ENCODE measurements around the gene PRPF8.
"Not testable (repeated sequence)": the region's sequence is repeated elsewhere in the genome, so short reads cannot be mapped to it uniquely, and the experiment has no call there.

PRPF8 gene

GRCh38 chr17:1673041-1673785, 11.5 kb downstream of the PRPF8 start:
- no peak overlapping the region for H3K4me3 ChIP-seq (ENCODE audit: low read depth, low read length)
- TF ChIP-seq CTCF (IDR thresholded peaks at IDR 0.05; ENCODE audit: low read depth, low read length), result no peak

GRCh38 chr17:1663934-1664333, 20.7 kb downstream of the PRPF8 start:
- H3K4me3 ChIP-seq (ENCODE audit: low read depth, low read length), result not testable (repeated sequence)

- no peak for TF ChIP-seq CTCF (IDR thresholded peaks at IDR 0.05; ENCODE audit: low read depth, low read length)
These were observed 23.6 kb downstream of the PRPF8 start for GRCh38 chr17:1661045-1661444.

GRCh38 chr17:1658100-1658499, 26.6 kb downstream of the PRPF8 start:
- TF ChIP-seq CTCF (IDR thresholded peaks at IDR 0.05; ENCODE audit: low read depth, low read length), result no peak
- H3K4me3 ChIP-seq (ENCODE audit: low read depth, low read length), result no peak overlapping the region

More at GRCh38 chr17:1661045-1661444, 23.6 kb downstream of the PRPF8 start:
- no peak overlapping the region for H3K4me3 ChIP-seq (ENCODE audit: low read depth, low read length)

GRCh38 chr17:1653735-1654134, 30.9 kb downstream of the PRPF8 start:
- TF ChIP-seq CTCF (IDR thresholded peaks at IDR 0.05; ENCODE audit: low read depth, low read length), result no peak
- no peak overlapping the region for H3K4me3 ChIP-seq (ENCODE audit: low read depth, low read length)

- not testable (repeated sequence) for H3K4me3 ChIP-seq (ENCODE audit: low read depth, low read length)
These were observed 31.9 kb downstream of the PRPF8 start for GRCh38 chr17:1652794-1653193.

GRCh38 chr17:1651559-1651844, 33.2 kb downstream of the PRPF8 start:
- TF ChIP-seq CTCF (IDR thresholded peaks at IDR 0.05; ENCODE audit: low read depth, low read length), result no peak
- no peak overlapping the region for H3K4me3 ChIP-seq (ENCODE audit: low read depth, low read length)

- no peak overlapping the region for H3K4me3 ChIP-seq (ENCODE audit: low read depth, low read length)
- no peak for TF ChIP-seq CTCF (IDR thresholded peaks at IDR 0.05; ENCODE audit: low read depth, low read length)
These were observed 33.7 kb downstream of the PRPF8 start for GRCh38 chr17:1650731-1651558.
